ENCODE results near the gene MTRFR. TPM values are rescaled to one million over a fixed set of nuclear protein-coding genes. Genes with fewer than 3 reads are reported as not detected.

Gene MTRFR
- total RNA-seq, 2 experiments from 2014 or later: 30.1 to 32.8 TPM

DNA sequence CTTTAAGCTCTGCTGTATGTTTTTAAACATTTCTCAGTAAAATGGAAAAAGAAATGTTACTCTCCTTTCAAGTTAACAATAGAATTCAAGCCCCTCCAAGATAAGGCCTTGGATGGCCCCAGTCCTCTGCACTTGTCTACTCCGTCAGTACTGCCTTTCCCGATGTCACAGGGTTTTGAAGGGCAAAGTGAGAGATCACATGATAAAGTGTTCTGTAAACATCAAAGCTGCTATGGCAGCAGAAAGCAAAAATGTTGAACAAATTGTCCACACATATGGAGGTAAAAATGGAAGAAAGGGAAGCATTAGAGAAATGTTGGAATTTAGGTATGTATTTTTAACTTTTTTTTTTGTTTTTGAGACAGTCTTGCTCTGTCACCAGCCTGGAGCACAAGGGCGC is 71.9 kb downstream of the MTRFR start:
- no peaks in the 10 kb centered on the region for H4K20me1 ChIP-seq (ENCODE audit: insufficient read depth, low read length)
- H3K4me2 ChIP-seq (ENCODE audit: low read length): no peak overlapping the region
- no peak overlapping the region for H3K27ac ChIP-seq (ENCODE audit: low read depth, low read length, poor library complexity, severe bottlenecking)
- no peak for TF ChIP-seq EZH2phosphoT487 (IDR thresholded peaks at IDR 0.05; ENCODE audit: borderline replicate concordance, low read depth, low read length)
- TF ChIP-seq, protein P1, sequence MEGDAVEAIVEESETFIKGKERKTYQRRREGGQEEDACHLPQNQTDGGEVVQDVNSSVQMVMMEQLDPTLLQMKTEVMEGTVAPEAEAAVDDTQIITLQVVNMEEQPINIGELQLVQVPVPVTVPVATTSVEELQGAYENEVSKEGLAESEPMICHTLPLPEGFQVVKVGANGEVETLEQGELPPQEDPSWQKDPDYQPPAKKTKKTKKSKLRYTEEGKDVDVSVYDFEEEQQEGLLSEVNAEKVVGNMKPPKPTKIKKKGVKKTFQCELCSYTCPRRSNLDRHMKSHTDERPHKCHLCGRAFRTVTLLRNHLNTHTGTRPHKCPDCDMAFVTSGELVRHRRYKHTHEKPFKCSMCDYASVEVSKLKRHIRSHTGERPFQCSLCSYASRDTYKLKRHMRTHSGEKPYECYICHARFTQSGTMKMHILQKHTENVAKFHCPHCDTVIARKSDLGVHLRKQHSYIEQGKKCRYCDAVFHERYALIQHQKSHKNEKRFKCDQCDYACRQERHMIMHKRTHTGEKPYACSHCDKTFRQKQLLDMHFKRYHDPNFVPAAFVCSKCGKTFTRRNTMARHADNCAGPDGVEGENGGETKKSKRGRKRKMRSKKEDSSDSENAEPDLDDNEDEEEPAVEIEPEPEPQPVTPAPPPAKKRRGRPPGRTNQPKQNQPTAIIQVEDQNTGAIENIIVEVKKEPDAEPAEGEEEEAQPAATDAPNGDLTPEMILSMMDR (conservative IDR thresholded peaks at IDR 0.05; ENCODE audit: low read length): no peak
- peaks cover 99% of the 10 kb centered on the region for H3K36me3 ChIP-seq (ENCODE audit: insufficient read depth, low read length)
- no peak overlapping the region for H3K4me3 ChIP-seq (ENCODE audit: low read depth, low read length, poor library complexity, severe bottlenecking)
- no TSS peak for BruUV-seq (replicated peaks)
- no peaks in the 10 kb centered on the region for H3K9me3 ChIP-seq (ENCODE audit: low read length)
- CTCF ChIA-PET (ENCODE audit: unreplicated experiment): no interaction called here
- DNase-seq (ENCODE audit: low spot score): no peak
- intact Hi-C loops (cut with micrococcal nuclease; ENCODE audit: unreplicated experiment): no loop called here
- no peak overlapping the region for H2AFZ ChIP-seq (ENCODE audit: low read length)
- H3K4me1 ChIP-seq (ENCODE audit: insufficient read depth, low read length, poor library complexity, severe bottlenecking): no peaks in the 10 kb centered on the region
- no peaks in the 10 kb centered on the region for H3K79me2 ChIP-seq (ENCODE audit: insufficient read depth, low read depth, low read length)
- POLR2A ChIA-PET: no interaction called here
- H3K9me2 ChIP-seq (ENCODE audit: insufficient read depth, low read length): no peaks in the 10 kb centered on the region

DNA sequence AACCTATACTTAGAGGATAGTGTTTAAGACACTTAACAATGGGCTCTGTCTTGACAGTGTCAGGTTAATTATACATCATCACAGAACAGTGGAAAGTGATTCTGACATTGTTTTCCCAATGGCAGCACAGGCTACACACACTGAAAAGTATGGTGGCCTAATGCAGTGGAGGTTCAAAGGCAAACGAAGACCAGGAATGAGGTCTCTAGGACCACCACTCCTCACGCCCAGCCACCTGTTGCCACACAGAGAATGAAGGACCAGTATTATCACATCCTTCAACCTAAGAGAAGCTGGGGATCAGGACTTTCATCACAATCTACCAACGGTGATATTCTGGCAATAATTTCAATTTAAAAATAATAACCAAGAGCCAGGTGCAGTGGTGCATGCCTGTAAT is 73.0 kb downstream of the MTRFR start:
- peaks cover 99% of the 10 kb centered on the region for H3K36me3 ChIP-seq (ENCODE audit: insufficient read depth, low read length)
- no peak overlapping the region for H3K27ac ChIP-seq (ENCODE audit: low read depth, low read length, poor library complexity, severe bottlenecking)
- H3K4me3 ChIP-seq (ENCODE audit: low read depth, low read length, poor library complexity, severe bottlenecking): no peak overlapping the region
- BruUV-seq (replicated peaks): no TSS peak
- no peaks in the 10 kb centered on the region for H4K20me1 ChIP-seq (ENCODE audit: insufficient read depth, low read length)
- ChIA-PET POLR2A (interaction anchor here (0.5 kb wide), 1 partner anchor 70 kb away, joined by 3 read pairs; no protein-coding TSS in a partner anchor), CTCF (ENCODE audit: unreplicated experiment) (no interaction called here)
- intact Hi-C loops (cut with micrococcal nuclease; ENCODE audit: unreplicated experiment): no loop called here
- H3K4me2 ChIP-seq (ENCODE audit: low read length): no peak overlapping the region
- no peaks in the 10 kb centered on the region for H3K79me2 ChIP-seq (ENCODE audit: insufficient read depth, low read depth, low read length)
- no peaks in the 10 kb centered on the region for H3K9me2 ChIP-seq (ENCODE audit: insufficient read depth, low read length)
- TF ChIP-seq, protein P1 (conservative IDR thresholded peaks at IDR 0.05; ENCODE audit: low read length): no peak
- TF ChIP-seq EZH2phosphoT487 (IDR thresholded peaks at IDR 0.05; ENCODE audit: borderline replicate concordance, low read depth, low read length): no peak
- H2AFZ ChIP-seq (ENCODE audit: low read length): no peak overlapping the region
- H3K9me3 ChIP-seq (ENCODE audit: low read length): no peaks in the 10 kb centered on the region
- DNase-seq (ENCODE audit: low spot score): no peak
- no peaks in the 10 kb centered on the region for H3K4me1 ChIP-seq (ENCODE audit: insufficient read depth, low read length, poor library complexity, severe bottlenecking)

Small RNA genes lying within 50 kb of the gene (small RNA-seq; reads per million reads assigned to genes)
- gene RNA5SP375: 0.21 reads per million

Other genes starting within 250 kb of the MTRFR start
- 0.13 and 0.73 TPM in 2 replicates for gene PITPNM2, start 82.3 kb upstream of the MTRFR start, total RNA-seq (2014; rRNA removed; shearing (Covaris generic))
- 0.42 and 0.77 TPM in 2 replicates for gene PITPNM2, start 82.3 kb upstream of the MTRFR start, total RNA-seq (2022)
- 136 and 166 TPM in 2 replicates for gene MPHOSPH9, start 295 bp upstream of the MTRFR start, total RNA-seq (2014; rRNA removed; shearing (Covaris generic))
- 88.3 and 102 TPM in 2 replicates for gene MPHOSPH9, start 295 bp upstream of the MTRFR start, total RNA-seq (2022)
- 50.7 and 65.2 TPM in 2 replicates for gene CDK2AP1, start 38.4 kb downstream of the MTRFR start, total RNA-seq (2014; rRNA removed; shearing (Covaris generic))
- gene CDK2AP1, start 38.4 kb downstream of the MTRFR start, total RNA-seq (2022): 56.3 and 57.3 TPM in 2 replicates
- 23.7 and 31.2 TPM in 2 replicates for gene SBNO1, start 131.4 kb downstream of the MTRFR start, total RNA-seq (2014; rRNA removed; shearing (Covaris generic))
- gene SBNO1, start 131.4 kb downstream of the MTRFR start, total RNA-seq (2022): 57.3 and 57.9 TPM in 2 replicates
- 87.8 and 101 TPM in 2 replicates for gene KMT5A, start 150.7 kb downstream of the MTRFR start, total RNA-seq (2014; rRNA removed; shearing (Covaris generic))
- gene KMT5A, start 150.7 kb downstream of the MTRFR start, total RNA-seq (2022): 149 and 153 TPM in 2 replicates
- gene RILPL2, start 203.2 kb downstream of the MTRFR start, total RNA-seq (2014; rRNA removed; shearing (Covaris generic)): 3.4 and 4.0 TPM in 2 replicates
- gene RILPL2, start 203.2 kb downstream of the MTRFR start, total RNA-seq (2022): 5.5 and 6.8 TPM in 2 replicates
- 31.3 and 43.7 TPM in 2 replicates for gene SNRNP35, start 224.7 kb downstream of the MTRFR start, total RNA-seq (2014; rRNA removed; shearing (Covaris generic))
- 29.3 and 32.9 TPM in 2 replicates for gene SNRNP35, start 224.7 kb downstream of the MTRFR start, total RNA-seq (2022)